ENCODE data around the gene CFAP65. TPM values are rescaled to one million over a fixed set of nuclear protein-coding genes. Genes with fewer than 3 reads are reported as not detected.

CFAP65 gene
- total and polyA plus RNA-seq, 9 of the 15 experiments (the other 6 are each of a cell fraction or from before 2014, with no cell fraction given) = not detected

- no peak overlapping the region for H2AFZ ChIP-seq (ENCODE audit: low read depth, low read length)
- peaks cover 0 to 32% of the 10 kb centered on the region in 2 experiments; a peak in 2 of 5 replicates for H3K27me3 ChIP-seq (ENCODE audit: control insufficient read depth in 2 of 2, insufficient read depth in 2 of 2, low read length in 2 of 2)
- no peaks in the 10 kb centered on the region for H3K9me1 ChIP-seq (ENCODE audit: control insufficient read depth, insufficient read depth, low read length)
- in situ Hi-C loops (cut with MboI) = no loop called here
- no peak for TF ChIP-seq WHSC1 (IDR thresholded peaks at IDR 0.05; ENCODE audit: low read length)
- TF ChIP-seq RB1 (IDR thresholded peaks at IDR 0.05; ENCODE audit: low read depth) = peak; percentile 43; the same call in 1 of the 2 replicates
- TF ChIP-seq, protein P1, sequence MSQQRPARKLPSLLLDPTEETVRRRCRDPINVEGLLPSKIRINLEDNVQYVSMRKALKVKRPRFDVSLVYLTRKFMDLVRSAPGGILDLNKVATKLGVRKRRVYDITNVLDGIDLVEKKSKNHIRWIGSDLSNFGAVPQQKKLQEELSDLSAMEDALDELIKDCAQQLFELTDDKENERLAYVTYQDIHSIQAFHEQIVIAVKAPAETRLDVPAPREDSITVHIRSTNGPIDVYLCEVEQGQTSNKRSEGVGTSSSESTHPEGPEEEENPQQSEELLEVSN (IDR thresholded peaks at IDR 0.05; ENCODE audit: borderline replicate concordance in 1 of 2, extremely low read depth in 1 of 2, insufficient read depth in 1 of 2, insufficient read length in 1 of 2, low read depth in 1 of 2, low read length in 1 of 2, poor library complexity in 1 of 2, severe bottlenecking in 1 of 2) = peak in 1 of 2 experiments; percentile 63
- TF ChIP-seq MEIS2 (IDR thresholded peaks at IDR 0.05; ENCODE audit: partially characterized antibody) = peak; percentile 10
- no peak for TF ChIP-seq ELF2 (CRISPR knock-in tag; IDR thresholded peaks at IDR 0.05)
- peak; percentile 38; the same call in 1 of the 2 replicates for TF ChIP-seq EGR1 (conservative IDR thresholded peaks at IDR 0.05)
- no peak for TF ChIP-seq NONO (IDR thresholded peaks at IDR 0.05; ENCODE audit: low read depth in 2 of 2, low read length in 1 of 2)
- H3K79me2 ChIP-seq (ENCODE audit: control insufficient read depth, insufficient read depth, low read length) = no peaks in the 10 kb centered on the region
- no peak for FAIRE-seq
- H3K4me2 ChIP-seq (ENCODE audit: insufficient read depth, low read length) = no peak overlapping the region; the same call in 1 of the 2 replicates
- no peak overlapping the region for H3K9ac ChIP-seq (ENCODE audit: insufficient read depth in 1 of 2, low read depth in 2 of 2, low read length in 2 of 2)
- ChIA-PET POLR2A (interaction anchor here (0.7 kb wide), 1 partner anchor 33 kb away, joined by 3 read pairs; no protein-coding TSS in a partner anchor), CTCF (ENCODE audit: low intra/inter-chr PET ratio) (interaction anchor here (0.9 kb wide), 1 partner anchor 127 kb away, joined by 3 read pairs; no protein-coding TSS in a partner anchor)
- H4K20me1 ChIP-seq (replicated peaks; ENCODE audit: control insufficient read depth, insufficient read depth, low read length) = no peaks in the 10 kb centered on the region
- H3K4me1 ChIP-seq (replicated peaks in 1 of 2; ENCODE audit: control insufficient read depth in 2 of 2, insufficient read depth in 2 of 2, low read length in 2 of 2) = peaks cover 9 to 32% of the 10 kb centered on the region in 2 experiments
- ATAC-seq = no peak
- 2% methylated on average over 20 of the region's 20 CpGs for WGBS (ENCODE audit: insufficient coverage, low coverage, missing lambda C conversion rate)
- intact Hi-C loops (cut with micrococcal nuclease) = no loop called here
- H3K4me3 ChIP-seq = no peak overlapping the region
- H3K36me3 ChIP-seq (ENCODE audit: control insufficient read depth, insufficient read depth, low read length) = no peaks in the 10 kb centered on the region
- no peak overlapping the region for H3K27ac ChIP-seq (ENCODE audit: extremely low read depth, low read depth, low read length)
- BruUV-seq (replicated peaks) = no TSS peak
- H3K9me3 ChIP-seq (replicated peaks; ENCODE audit: control insufficient read depth, insufficient read depth, low read depth, low read length) = no peaks in the 10 kb centered on the region
- no peak for DNase-seq (ENCODE audit: extremely low read depth in 1 of 4, low spot score in 3 of 4)
Measured at GRCh38 chr2:219003267-219003634, 38.1 kb downstream of the CFAP65 start.

Data from K562 (cell line).